Muscle of back (tissue), 11 donors: ENCODE results near the gene FBP2. TPM values are rescaled to one million over a fixed set of nuclear protein-coding genes. Genes with fewer than 3 reads are reported as not detected.
A peak's percentile ranks its signal among the peaks of the same experiment; 100 is the strongest.

Experiments
- DNase-seq, 3 donors: peaks; one replicate each; pipeline versions ENCODE4 v3.0.0 to v3.0.0-alpha.2; 2013
- polyA plus RNA-seq, 10 donors: library from polyadenylated mRNA; unstranded; fragments of 120-200 nt; gene quantifications; one replicate each; pipeline ENCODE4 v1.2.1, GENCODE V29; 2013; ENCODE audit not compliant: insufficient read length in 10 of 10

FBP2 gene
- polyA plus RNA-seq, 10 donors, result 27.0 to 89.1 (median 56.7) TPM

- DNase-seq, result peak in 1 of 3 donors; percentile 27
Observed at GRCh38 chr9:94511134-94511954, 82.3 kb downstream of the FBP2 start.

Other genes with a start within 250 kb of the FBP2 start
- gene PCAT7, start 38.7 kb downstream of the FBP2 start, polyA plus RNA-seq, result 10 to 100 TPM in 1 of 10 donors, 1 to 10 TPM in 9; 1.4 to 11.1 (median 4.5) TPM
- 1 to 10 TPM in 6 of 10 donors, under 1 TPM in 4; 0.56 to 2.1 (median 1.0) TPM for gene FBP1, start 45.7 kb upstream of the FBP2 start, polyA plus RNA-seq
- 10 to 100 TPM; 25.6 to 44.3 (median 32.8) TPM for gene AOPEP, start 132.9 kb upstream of the FBP2 start, polyA plus RNA-seq